Left ventricle myocardium superior (tissue), 1 donor: ENCODE measurements around the gene UBE2J2. TPM values are rescaled to one million over a fixed set of nuclear protein-coding genes. Genes with fewer than 3 reads are reported as not detected.

Experiments used
- ATAC-seq: fragments of 200-7000 bp; cut with Tn5 transposase; one replicate; pipeline ENCODE4 v1.9.1; 2020; ENCODE audit warnings: mild to moderate bottlenecking, moderate library complexity
- DNase-seq: peaks from one replicate; pipeline ENCODE4 v3.0.0-alpha.2; 2020
- intact Hi-C: fragments of 100-400 bp; cut with micrococcal nuclease; formaldehyde crosslinking; loops from one replicate; pipeline ENCODE4 v1.11.0; 2022
- total RNA-seq: library from RNA; stranded (reverse); fragmentation: NEBNext Ultra II Directional; extraction: Animal tissue kit (Norgen Biotek cat#: 25700); gene quantifications from one replicate; pipeline ENCODE4 v1.2.1, GENCODE V29; 2021
- donor health status: DM: no; HTN: yes; CAD: no; lungs with severe emphysema.

The UBE2J2 gene
- total RNA-seq, 1 donor from 2014 or later: 39.5 TPM

DNA sequence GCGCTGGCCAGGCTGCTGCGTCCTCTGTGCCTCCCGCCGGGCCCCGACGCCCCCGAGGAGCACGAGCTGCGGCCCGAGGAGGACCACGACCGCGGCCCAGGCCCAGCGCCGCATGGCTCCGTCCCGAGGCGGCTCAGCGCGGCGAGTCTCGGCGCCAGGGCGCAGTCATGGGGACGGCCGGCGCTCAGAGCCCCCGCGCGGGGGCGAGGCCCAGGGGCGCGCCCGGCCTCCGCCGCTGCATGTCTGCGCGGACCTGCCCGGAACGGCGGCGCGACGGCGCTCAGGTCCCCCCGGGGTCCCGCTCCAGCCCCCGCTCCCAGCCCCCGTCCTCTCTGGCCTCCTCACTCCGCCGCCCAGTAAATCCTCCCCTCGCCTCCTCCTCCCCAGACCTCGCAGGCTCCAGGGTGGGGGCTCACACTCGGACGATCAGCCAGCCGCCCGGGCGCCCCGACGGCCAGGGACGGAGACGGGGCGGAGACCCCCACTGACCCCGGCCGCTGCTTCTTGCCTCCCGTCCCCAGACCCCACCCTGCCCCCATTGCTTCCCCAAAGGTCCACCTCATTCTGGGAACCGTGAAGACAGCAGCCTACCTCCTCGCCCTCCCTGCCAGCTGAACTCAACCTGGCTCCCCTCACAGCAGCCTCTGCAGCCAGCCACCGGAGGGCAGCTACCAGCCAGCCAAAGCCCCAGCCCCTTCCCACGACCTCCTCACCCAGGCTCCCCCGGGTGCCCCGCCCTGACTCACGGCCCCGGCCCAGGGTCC lies 26.9 kb downstream of the UBE2J2 start, which contains the start of gene C1QTNF12:
Gene C1QTNF12, minus strand, starts transcription at position 146 of the 764 bp plus-strand sequence. Its CDS starts 32 bp downstream, at position 114.
- DNase-seq (no peak), ATAC-seq (no peak)
- intact Hi-C loops: no loop called here

GRCh38 chr1:1245817-1246576 lies 27.7 kb downstream of the UBE2J2 start:
- DNase-seq (no peak), ATAC-seq (no peak)
- intact Hi-C loops: no loop called here

DNA sequence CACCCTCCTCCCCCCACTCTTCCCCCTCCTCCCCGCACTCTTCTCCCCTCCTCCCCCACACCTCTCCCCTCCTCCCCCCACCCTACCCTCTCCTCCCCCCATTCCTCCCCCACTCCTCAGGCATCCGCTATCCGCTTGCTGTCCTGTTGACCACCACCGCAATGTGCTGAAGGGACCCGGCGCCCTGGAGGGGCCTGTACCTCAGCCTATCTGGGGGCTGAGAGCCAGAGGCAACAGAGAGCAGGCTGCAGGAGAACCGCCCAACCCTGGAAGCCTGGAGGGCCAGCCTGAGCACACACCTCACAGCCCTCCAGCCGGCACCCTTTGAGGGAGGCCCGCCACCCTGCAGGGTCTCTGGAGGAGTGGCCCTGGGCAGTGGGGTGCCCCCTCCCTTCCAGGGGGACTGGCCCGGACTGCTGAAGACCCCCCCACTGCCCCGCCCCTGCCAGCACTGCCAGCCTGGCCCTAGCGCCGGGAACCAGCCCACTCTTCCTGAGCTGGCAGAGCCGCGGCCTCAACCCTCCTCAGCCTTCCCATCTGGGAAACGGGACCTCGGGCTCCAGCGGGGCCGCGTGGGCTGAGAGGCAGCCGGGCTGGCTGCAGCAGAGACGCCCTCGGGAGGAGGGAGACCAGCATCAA lies 28.4 kb downstream of the UBE2J2 start:
- DNase-seq (no peak), ATAC-seq (no peak)
- intact Hi-C loops: no loop called here

DNA sequence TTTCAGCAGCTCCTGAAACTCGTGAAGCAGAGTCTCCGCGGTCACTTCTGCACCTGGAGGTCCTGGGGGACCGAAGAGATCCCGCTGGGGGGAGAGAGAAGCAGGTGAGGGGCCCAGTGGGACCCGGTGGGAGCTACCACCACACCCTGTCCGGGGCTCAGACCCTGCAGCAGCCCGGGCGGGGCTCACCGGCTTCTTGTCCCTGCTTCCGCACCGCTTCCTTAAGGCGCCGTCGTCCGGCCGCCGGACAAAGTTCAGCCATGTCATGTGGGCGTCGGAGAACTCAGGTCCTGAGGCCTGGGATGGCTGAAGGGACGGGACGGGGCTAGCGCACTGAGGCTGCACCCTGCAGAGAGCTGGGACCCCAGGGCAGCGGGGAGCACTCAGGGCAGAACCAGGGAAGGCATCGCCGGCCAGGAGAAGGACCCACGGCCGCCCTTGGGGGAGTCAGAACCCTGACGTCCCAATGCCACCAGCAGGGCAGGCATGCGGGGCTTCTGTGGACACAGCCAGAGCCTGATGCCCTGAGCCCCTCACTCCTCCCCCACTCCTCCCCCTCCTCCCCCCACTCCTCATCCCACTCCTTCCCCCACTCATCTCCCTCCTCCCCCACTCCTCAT lies 29.4 kb downstream of the UBE2J2 start:
- intact Hi-C loops: no loop called here
- ATAC-seq (no peak), DNase-seq (no peak)

DNA sequence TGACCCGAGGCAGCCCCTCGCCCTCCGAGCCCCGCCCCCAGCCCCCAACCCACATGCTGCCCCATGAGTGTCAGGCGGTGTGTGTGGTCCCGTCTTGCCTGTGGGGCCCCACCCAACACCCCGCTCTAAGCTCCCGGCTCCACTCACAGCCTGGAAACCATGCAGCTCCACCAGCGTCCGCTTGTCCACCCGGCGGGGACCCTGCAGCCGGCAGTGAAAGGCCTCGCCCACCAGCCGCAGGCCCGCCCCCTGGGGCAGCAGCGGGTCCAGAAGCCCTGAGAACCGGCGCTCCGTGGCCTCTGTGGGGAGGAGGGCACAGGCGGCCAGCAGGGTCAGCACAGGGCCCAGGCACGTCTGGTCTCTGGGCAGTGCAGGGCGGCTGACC lies 29.9 kb downstream of the UBE2J2 start:
- no peak for DNase-seq
- intact Hi-C loops: no loop called here
- ATAC-seq: no peak

GRCh38 chr1:1243266-1243660 lies 30.4 kb downstream of the UBE2J2 start:
- DNase-seq (no peak), ATAC-seq (no peak)
- intact Hi-C loops: no loop called here

DNA sequence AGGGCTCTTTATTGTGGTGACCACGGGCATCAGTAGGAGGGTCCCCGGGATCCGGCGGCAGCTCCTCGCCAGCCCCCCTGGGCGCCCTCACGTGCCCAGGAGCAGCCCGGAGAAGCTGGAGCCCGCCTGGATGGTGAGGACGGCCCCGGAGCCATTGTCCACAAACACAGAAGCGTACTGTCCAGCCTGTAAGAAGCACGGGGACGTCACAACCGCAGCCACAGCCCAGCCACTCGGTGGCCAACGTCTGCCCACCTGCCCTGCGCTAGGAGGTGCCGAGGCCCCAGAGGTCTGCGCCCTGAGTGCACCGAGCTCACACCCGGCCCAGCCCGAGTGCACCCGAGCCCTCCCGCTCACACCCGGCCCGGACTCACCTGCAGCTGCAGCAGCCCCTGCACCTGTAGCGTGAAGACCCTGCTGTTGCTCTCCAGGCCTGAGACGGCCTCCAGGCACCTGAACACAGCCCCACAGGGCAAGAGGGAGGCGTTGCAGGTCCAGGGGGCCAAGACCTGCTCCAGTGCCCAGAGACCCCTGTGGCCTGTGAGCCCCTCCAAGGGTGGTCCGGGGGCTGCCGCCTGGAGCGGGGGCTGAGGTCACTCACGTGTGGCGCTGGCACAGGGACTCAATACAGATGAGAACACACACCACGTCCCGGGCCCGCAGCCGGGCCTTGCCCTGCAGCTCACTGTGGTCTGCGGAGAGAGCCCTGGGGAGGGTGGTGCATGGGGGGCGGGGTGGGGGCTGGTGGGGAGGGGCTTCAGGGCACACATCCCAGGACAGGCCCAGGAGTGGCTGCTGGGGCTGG lies 31.0 kb downstream of the UBE2J2 start:
- no peak for DNase-seq
- intact Hi-C loops: no loop called here
- no peak for ATAC-seq

- DNase-seq: no peak
- ATAC-seq: no peak
- intact Hi-C loops: no loop called here
Observed at GRCh38 chr1:1241588-1242219, 31.9 kb downstream of the UBE2J2 start.

- no peak for ATAC-seq
- no peak for DNase-seq
- intact Hi-C loops: no loop called here
Observed at GRCh38 chr1:1240822-1241587, 32.6 kb downstream of the UBE2J2 start.

GRCh38 chr1:1240348-1240732 lies 33.3 kb downstream of the UBE2J2 start:
- ATAC-seq: no peak
- DNase-seq: no peak
- intact Hi-C loops: no loop called here

- no peak for ATAC-seq
- intact Hi-C loops: no loop called here
- DNase-seq: no peak
Observed at GRCh38 chr1:1239614-1240347, 33.9 kb downstream of the UBE2J2 start.

DNA sequence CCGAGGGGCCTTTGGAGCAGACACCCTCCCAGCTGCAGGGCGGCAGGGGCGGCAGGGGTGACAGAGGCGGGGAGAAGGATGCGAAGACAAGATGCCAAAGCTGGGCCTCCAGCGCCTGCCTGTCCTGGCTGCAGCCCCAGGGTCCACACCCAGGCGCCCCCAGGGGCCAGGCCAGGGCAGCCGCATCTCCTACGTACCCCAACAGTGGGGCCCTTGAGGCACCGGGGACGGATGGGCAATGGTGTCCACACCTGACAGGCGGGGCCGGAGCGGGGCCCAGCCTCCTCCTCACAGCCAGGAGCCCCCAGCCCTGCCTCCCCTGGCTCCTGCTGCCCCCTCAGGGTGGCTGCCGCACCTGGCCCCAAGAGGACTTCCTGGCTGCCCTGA lies 34.4 kb downstream of the UBE2J2 start:
- DNase-seq: no peak
- no peak for ATAC-seq
- intact Hi-C loops: no loop called here

GRCh38 chr1:1238702-1239178 lies 34.9 kb downstream of the UBE2J2 start:
- no peak for ATAC-seq
- intact Hi-C loops: no loop called here
- DNase-seq: no peak

DNA sequence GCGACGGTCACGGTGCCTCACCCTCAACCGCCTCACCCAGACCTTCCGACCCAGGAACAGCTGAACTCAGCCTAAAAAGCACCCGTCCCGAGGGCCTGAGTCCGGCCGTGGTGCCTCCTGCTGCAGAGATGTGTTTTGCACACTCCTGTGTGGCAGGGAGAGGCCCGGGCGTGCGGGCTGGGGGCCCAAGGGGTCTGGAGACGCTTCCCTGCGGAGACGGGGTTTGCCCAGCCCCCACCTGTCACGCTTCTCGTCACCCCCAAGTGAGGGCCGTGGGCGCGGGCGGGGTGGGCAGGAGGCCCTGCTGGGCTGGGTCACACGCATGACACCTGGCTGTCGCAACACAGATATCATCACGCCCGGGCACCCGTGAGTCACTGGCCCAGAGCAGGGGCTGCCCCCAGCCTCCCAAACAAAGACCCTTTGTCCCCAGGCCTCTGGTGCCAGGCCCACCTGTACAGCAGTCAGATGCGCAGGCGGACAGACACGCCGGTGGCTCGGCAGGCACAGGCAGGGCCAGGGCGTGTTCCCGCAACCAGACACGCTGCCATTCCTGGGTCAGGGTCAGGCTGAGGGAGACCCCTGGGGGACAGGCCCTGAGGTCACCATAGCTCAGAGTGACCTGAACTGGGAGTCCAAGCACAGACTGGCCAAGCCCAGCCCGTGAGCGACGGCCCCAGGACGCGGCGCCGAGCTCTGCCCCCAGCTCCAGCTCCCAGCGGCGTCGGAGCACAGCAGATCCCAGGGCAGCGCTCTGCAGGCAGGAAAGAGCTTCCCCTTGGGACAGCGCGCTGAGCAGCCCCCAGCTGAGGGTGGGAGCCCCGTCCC lies 35.6 kb downstream of the UBE2J2 start:
- ATAC-seq (no peak), DNase-seq (no peak)
- intact Hi-C loops: no loop called here

GRCh38 chr1:1236945-1237873 lies 36.4 kb downstream of the UBE2J2 start:
- ATAC-seq (no peak), DNase-seq (no peak)
- intact Hi-C loops: no loop called here
